HG02852 (cell line): ENCODE data around the gene KCNK4.

Experiments used
- ATAC-seq: cut with Tn5 transposase; IDR thresholded peaks from one replicate; pipeline ENCODE4 v1.9.1; 2021; ENCODE audit warnings: mild to moderate bottlenecking, moderate library complexity; ENCODE audit not compliant: unreplicated experiment

KCNK4 gene

GRCh38 chr11:64253043-64253442, 38.1 kb upstream of the KCNK4 start:
- no peak for ATAC-seq

- ATAC-seq = no peak
Observed at GRCh38 chr11:64253481-64253880, 37.6 kb upstream of the KCNK4 start.

- ATAC-seq = no peak
Observed at GRCh38 chr11:64254326-64254725, 36.8 kb upstream of the KCNK4 start.

- no peak for ATAC-seq
Observed at GRCh38 chr11:64255135-64256128, 35.7 kb upstream of the KCNK4 start.

GRCh38 chr11:64256300-64256699, 34.8 kb upstream of the KCNK4 start:
- no peak for ATAC-seq

GRCh38 chr11:64258356-64258755, 32.7 kb upstream of the KCNK4 start:
- no peak for ATAC-seq

- ATAC-seq = no peak
Observed at GRCh38 chr11:64258946-64259532, 32.1 kb upstream of the KCNK4 start.

- no peak for ATAC-seq
Observed at GRCh38 chr11:64259533-64260067, 31.5 kb upstream of the KCNK4 start.

- ATAC-seq = no peak
Observed at GRCh38 chr11:64260147-64260708, 30.9 kb upstream of the KCNK4 start.

- no peak for ATAC-seq
Observed at GRCh38 chr11:64261556-64262080, 29.5 kb upstream of the KCNK4 start.

- no peak for ATAC-seq
Observed at GRCh38 chr11:64262271-64263002, 28.7 kb upstream of the KCNK4 start.

GRCh38 chr11:64263021-64263946, 27.8 kb upstream of the KCNK4 start:
- no peak for ATAC-seq

- ATAC-seq = no peak
Observed at GRCh38 chr11:64263947-64264317, 27.2 kb upstream of the KCNK4 start.

- ATAC-seq = no peak
Observed at GRCh38 chr11:64264371-64264852, 26.7 kb upstream of the KCNK4 start.

GRCh38 chr11:64265176-64266160, 25.6 kb upstream of the KCNK4 start:
- ATAC-seq = no peak

- no peak for ATAC-seq
Observed at GRCh38 chr11:64266339-64266738, 24.8 kb upstream of the KCNK4 start.

- no peak for ATAC-seq
Observed at GRCh38 chr11:64267207-64267945, 23.7 kb upstream of the KCNK4 start.
